Activated T-helper 1 cell treated with Interleukin-2 at 50 U/mL for 16 hours (primary cell): Measurements from ENCODE around the gene PPP2R5B.

Source experiments
- DNase-seq: peaks from one replicate; pipeline ENCODE4 v3.0.0-alpha.2; 2020; ENCODE audit warnings: low read depth

PPP2R5B gene

GRCh38 chr11:64930340-64930739 lies 5.9 kb downstream of the PPP2R5B start:
- DNase-seq, result no peak

- no peak for DNase-seq
Measured at GRCh38 chr11:64931290-64931689, 6.8 kb downstream of the PPP2R5B start.

GRCh38 chr11:64932324-64932723 lies 7.8 kb downstream of the PPP2R5B start:
- no peak for DNase-seq

GRCh38 chr11:64933213-64933934 lies 8.9 kb downstream of the PPP2R5B start:
- DNase-seq, result no peak

GRCh38 chr11:64933935-64934681 lies 9.6 kb downstream of the PPP2R5B start:
- no peak for DNase-seq

- DNase-seq, result no peak
Measured at GRCh38 chr11:64934682-64935358, 10.3 kb downstream of the PPP2R5B start.

DNA sequence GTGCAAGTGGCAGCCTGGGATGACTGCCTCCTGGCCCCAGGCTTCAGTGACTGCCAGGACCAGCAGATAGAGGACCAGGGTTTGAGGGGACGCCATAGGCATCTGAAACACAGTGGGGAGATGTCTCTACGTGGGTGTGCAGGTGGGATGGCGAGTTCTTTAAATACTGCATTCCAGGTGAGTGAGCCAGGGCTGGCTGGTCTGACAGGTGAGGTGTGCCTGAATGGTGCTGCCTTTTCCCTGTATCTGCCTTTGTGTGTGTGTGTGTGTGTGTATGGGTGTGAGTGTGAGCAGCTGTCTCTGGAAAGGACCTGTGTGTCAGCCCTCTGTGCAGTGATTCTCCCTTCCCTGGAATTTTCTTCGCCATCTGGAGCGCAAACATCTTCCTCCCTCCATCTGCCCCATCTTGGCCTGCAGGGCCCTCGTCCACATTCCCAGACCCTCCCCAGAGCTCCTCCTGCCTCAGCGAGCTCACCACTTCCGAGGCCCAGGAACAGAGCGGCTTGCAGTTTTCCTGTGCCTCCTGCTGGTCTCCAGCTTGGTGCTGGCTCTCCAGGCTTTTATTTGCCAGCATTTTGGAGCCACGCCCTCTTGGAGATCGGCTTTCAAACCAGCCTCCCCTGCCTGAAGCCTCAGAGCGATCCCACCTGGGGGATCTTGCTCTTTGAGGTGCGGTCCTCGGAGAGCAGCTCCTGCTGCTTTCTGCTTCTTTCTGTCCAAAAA lies 11.0 kb downstream of the PPP2R5B start, which contains the start of gene GPHA2:
Gene GPHA2 (minus strand): TSS at position 535 of the 723 bp plus-strand sequence. CDS start 433 bp downstream, at position 102.
- DNase-seq, result no peak

DNA sequence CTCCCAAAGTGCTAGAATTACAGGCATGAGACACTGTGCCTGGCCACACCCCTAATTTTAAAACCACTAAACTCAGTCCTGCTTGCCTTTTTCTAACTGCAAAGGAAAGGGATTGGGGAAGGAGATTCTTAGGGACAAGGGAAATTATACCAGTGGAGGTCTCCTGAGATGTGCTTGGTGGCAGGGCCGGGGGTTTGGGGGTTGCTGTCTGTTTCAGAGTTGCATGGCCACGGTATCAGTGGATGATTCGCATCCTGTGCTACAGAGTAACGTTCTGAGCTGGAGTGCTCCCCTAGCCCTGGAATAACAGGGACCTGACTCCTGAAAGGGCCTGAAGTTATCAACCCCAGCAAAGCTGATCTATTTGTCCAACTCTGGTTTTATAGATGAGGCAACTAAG lies 12.1 kb downstream of the PPP2R5B start:
- DNase-seq, result no peak

DNA sequence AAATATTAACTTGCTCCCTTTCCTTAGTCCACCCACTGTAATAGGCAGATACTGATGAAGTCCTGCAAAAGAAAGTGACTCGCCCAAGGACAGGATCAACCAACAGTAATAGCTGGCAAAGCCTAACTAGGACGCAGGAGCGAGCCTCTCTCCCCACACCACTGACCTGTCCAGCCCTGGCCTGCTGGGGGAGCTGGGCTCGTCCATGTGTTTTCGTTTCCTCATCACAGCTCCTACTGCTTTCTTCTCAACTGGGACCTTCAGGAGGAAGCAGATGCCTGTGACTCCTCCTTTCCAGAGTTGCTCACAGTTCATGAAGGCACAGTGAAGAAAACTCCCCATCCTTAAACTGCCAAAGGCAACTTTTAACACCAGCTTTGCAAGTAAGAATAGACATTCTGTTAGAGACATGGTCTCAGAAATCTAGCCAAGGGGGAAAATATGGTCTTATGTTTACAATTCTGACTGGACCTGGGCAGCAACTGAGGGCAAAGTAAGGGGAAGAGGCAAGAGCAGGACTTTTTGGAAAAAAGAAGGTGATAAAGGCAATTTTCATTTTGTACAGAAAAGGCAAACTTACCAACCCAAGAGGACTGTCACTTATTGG lies 22.8 kb downstream of the PPP2R5B start:
- no peak for DNase-seq

- DNase-seq, result no peak
Measured at GRCh38 chr11:64951529-64951928, 27.0 kb downstream of the PPP2R5B start.

DNA sequence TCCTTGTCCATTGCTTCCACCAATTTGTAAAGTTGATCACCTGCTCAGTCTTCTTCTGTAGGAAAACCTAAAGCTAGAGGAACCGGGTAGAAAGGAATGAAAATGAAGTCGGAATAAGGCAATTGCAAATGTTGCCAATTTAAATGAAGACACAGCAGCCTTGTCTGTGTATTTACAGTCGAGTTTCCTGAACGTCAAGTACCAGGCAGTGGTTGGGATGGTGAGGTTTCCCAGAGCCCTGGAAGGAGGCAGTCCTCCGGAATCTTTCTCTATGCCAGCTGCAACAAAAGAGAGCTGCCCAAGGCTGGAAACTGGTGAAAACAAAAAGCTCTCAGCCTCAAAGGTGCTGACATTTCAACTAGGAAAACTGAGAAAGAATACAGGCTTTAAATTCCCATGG lies 29.7 kb downstream of the PPP2R5B start:
- DNase-seq, result no peak

GRCh38 chr11:64959498-64959897 lies 35.0 kb downstream of the PPP2R5B start:
- no peak for DNase-seq

- DNase-seq, result no peak
Measured at GRCh38 chr11:64960719-64961118, 36.2 kb downstream of the PPP2R5B start.

GRCh38 chr11:64963072-64963631 lies 38.7 kb downstream of the PPP2R5B start:
- DNase-seq, result no peak

- DNase-seq, result no peak
Measured at GRCh38 chr11:64967375-64967774, 42.9 kb downstream of the PPP2R5B start.

DNA sequence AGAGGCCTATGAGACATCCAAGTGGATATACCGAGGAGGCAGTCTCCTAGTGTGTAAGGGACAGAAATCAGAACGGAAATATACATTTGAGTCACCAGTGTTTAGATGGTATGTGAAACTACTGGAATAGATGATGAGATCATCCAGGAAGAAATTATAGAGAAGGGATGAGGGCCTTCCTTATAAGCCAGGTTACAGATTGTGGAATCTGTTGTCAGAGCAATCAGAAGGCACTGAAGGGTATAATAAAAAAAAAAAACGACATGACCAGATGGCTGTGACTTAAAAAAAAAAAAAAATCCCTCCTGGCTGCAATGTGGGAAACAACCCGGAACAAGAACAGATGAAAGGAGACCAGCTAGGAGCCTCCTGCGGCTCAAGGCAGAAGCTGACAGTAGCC lies 44.7 kb downstream of the PPP2R5B start:
- no peak for DNase-seq

DNA sequence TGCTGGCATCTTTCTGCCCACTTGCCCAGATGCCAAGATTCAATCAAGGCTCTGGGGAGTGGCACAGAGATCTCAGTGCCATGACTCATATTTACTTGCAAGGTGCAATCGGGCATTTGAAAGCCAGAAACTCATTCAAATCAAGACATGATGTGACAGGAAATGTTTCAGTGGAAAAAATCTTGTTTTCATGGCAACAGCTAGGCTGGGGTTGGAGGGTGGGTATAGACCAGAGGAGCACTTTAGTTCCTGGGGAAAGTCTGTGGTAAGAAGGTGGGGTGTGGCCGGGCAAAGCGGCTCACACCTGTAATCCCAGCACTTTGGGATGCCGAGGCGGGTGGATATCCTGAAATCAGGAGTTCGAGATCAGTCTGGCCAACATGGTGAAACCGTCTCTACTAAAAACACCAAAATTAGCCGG lies 46.3 kb downstream of the PPP2R5B start:
- no peak for DNase-seq

DNA sequence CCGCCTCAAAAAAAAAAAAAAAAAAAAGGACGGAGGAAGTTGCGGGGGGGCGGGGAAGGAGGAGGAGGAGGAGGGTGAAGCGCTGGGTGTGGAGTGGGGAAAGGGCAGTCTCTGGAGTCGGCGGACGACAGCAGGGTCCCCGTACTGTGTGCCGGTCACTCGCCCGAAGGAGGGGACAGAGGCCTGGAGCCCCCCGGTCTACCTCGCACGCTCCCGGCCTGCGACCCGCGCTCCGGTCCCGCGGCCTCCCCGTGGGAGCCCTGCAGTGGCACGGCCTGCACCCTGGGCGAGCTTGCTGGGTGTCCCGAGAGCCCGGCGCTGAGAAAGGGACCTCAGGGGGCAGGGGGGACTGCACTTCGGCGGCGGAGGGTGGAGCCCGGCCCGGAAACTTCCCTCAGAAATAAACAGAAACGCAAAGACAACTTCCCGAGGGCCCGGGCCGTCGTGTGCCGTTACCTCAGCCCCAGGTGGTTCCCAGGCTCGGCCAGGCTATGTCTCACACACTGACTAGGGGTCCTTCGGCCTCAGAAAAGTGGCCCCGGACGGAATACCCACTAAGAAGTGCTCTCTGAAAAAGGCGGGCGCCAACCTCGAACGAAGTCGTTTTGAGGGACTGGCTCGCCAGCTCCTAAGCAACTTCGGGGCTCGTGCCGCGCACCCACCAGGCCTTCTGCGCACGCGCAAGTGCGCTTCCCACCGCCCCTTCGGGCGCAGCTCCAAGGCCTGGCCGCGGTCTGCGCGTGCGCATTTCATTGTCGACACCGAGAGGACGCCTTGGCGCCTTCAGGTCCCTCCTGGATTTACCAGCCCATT lies 47.1 kb downstream of the PPP2R5B start, which contains the start of gene MAJIN:
Gene MAJIN (minus strand): TSS at position 688 of the 813 bp plus-strand sequence. CDS start 12,703 bp downstream, outside the sequence.
- peak; percentile 84 for DNase-seq

- no peak for DNase-seq
Measured at GRCh38 chr11:64974124-64974523, 49.6 kb downstream of the PPP2R5B start.

- no peak for DNase-seq
Measured at GRCh38 chr11:64976651-64977050, 52.2 kb downstream of the PPP2R5B start.
